Astrocyte (in vitro differentiated cells and primary cell): Measurements from ENCODE around the gene SNX32.

Experiments used
- EZH2 ChIP-seq: IDR thresholded peaks from 2 replicates; pipeline ENCODE4 v1.6.1; 2012; ENCODE audit warnings: mild to moderate bottlenecking, low read length, inconsistent platforms; ENCODE audit not compliant: insufficient read depth
- TF ChIP-seq, protein P1 (sequence below): IDR thresholded peaks from 2 replicates; pipeline ENCODE4 v1.5.1; 2011; ENCODE audit warnings: low read depth, mild to moderate bottlenecking, inconsistent platforms, low read length, moderate library complexity; ENCODE audit not compliant: insufficient read depth

DNA sequence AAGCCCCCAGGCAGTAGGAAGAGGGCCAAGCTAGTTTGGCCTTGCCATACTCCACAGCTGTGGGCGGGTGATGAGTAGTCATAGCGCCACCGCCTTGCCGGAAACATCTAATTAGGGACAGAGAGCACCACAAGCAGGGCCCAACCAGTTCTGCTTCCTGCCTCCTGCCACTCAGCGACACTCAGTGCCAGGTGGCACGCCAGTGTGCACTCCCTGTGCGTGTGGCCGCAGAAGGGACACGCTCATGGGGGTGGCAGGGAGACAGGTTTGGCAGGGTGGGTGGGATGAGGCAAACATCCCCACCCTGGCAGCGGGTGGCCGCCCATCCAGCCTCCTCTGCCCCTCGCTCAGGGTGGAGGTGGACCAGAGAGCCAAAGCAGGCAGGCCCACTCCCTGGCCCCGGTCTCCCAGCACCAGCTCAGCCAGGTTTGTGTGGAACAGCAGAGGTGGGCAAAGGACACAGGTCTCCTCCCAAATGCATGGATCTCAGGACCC is 42.0 kb upstream of the SNX32 start:
- TF ChIP-seq, protein P1, sequence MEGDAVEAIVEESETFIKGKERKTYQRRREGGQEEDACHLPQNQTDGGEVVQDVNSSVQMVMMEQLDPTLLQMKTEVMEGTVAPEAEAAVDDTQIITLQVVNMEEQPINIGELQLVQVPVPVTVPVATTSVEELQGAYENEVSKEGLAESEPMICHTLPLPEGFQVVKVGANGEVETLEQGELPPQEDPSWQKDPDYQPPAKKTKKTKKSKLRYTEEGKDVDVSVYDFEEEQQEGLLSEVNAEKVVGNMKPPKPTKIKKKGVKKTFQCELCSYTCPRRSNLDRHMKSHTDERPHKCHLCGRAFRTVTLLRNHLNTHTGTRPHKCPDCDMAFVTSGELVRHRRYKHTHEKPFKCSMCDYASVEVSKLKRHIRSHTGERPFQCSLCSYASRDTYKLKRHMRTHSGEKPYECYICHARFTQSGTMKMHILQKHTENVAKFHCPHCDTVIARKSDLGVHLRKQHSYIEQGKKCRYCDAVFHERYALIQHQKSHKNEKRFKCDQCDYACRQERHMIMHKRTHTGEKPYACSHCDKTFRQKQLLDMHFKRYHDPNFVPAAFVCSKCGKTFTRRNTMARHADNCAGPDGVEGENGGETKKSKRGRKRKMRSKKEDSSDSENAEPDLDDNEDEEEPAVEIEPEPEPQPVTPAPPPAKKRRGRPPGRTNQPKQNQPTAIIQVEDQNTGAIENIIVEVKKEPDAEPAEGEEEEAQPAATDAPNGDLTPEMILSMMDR = no peak
- TF ChIP-seq EZH2 = no peak
